Colonic mucosa (tissue), 4 donors: ENCODE measurements around the gene PIANP. TPM values are rescaled to one million over a fixed set of nuclear protein-coding genes. Genes with fewer than 3 reads are reported as not detected.
A peak's percentile ranks its signal among the peaks of the same experiment; 100 is the strongest.

Experiments used
- DNase-seq: peaks from one replicate; pipeline ENCODE4 v3.0.0-alpha.2; 2020
- H3K27ac ChIP-seq: fragments of 200-600 bp; one replicate; pipeline ENCODE4 v1.8.0; 2021
- H3K27me3 ChIP-seq: fragments of 200-600 bp; one replicate; pipeline ENCODE4 v1.8.0; 2021
- H3K36me3 ChIP-seq: fragments of 200-600 bp; one replicate; pipeline ENCODE4 v1.8.0; 2021
- H3K4me1 ChIP-seq: fragments of 200-600 bp; one replicate; pipeline ENCODE4 v1.8.0; 2021; ENCODE audit warnings: mild to moderate bottlenecking
- H3K4me3 ChIP-seq: fragments of 200-600 bp; one replicate; pipeline ENCODE4 v1.8.0; 2021
- H3K9ac ChIP-seq, 2 donors: one replicate each; pipeline ENCODE4 v1.7.0; 2013; ENCODE audit warnings: control low read depth in 2 of 2, low read depth in 2 of 2, low read length in 2 of 2
- H3K9me3 ChIP-seq: fragments of 200-600 bp; one replicate; pipeline ENCODE4 v1.8.0; 2021
- intact Hi-C: fragments of 100-400 bp; cut with DNase I; formaldehyde crosslinking; loops from one replicate; pipeline ENCODE4 v1.14.1; 2022
- total RNA-seq, 2 donors: library from RNA; stranded (reverse); fragmentation: NEBNext Ultra II Directional in 1 of 2; extraction: Animal tissue kit (Norgen Biotek cat#: 25700) in 1 of 2; gene quantifications; one replicate each; pipeline ENCODE4 v1.2.1, GENCODE V29; 2021
- TF ChIP-seq, protein P1 (sequence below): fragments of 200-600 bp; IDR thresholded peaks from one replicate; pipeline ENCODE4 v1.8.0; 2022; ENCODE audit warnings: antibody characterized with exemption, mild to moderate bottlenecking
- donor health status: healthy.
- donor health status: DM: no; HTN: no; CAD: no.
- donor health status: DM: no; HTN: no; CAD: no.

The PIANP gene
- total RNA-seq, 2 donors from 2014 or later = 0.44 to 1.2 TPM

DNA sequence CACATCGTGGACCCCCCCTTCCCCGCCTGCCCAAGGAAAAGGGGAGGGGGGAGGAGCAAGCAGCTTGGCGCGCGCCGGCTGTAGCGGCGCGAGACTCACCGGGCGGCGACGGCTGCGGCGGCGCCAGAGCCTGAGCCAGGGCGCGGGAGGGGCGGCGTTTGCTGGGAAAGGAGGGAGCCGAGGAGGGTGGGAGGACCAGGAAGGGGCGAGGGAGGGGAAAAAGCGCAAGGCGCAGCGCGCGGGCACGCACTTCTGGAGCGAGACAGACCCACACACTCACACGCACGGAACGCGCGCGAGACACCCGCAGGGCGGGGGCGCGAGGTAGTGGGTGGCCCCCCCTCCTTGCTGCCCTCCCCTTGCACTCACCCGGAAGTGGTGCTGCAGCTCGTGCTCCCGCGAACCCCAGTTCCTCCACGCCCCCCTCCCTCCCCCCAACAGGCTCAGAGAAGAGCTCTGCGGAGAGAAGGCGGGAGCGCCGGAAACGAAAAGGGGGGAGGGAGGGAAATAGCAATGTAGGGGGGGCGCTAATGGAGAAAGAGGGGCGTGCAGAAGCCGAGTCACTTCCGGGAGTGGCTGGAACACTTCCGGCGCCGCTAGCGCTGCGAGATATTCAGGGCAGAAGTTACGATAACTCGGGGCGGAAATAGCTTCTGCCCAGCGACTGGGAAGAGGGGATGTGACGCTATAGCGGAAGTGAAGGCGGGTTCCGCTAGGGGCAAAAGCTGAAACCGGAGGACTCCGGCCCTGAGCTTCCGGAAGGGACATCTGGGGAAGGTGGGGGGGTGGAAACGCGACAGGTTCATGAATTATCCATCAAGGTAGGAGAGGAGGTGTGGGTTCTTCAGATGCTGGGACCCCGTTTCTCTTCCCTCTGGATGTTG lies 11.4 kb downstream of the PIANP start, which contains the start of gene ZNF384:
TSS of gene ZNF384 (minus strand) at position 377 of the 884 bp plus-strand sequence. CDS start 9,855 bp downstream, outside the sequence.
- Histone ChIP-seq H3K36me3 (no peaks in the 10 kb centered on the region), H3K4me1 (peaks cover 8% of the 10 kb centered on the region), H3K27ac (peak within 1 kb of the TSS; percentile 96), H3K9ac (peak within 1 kb of the TSS; percentile 85 to 92), H3K9me3 (no peaks in the 10 kb centered on the region), H3K27me3 (no peaks in the 10 kb centered on the region), H3K4me3 (peak within 1 kb of the TSS; percentile 79)
- peak; percentile 98 for DNase-seq
- intact Hi-C loops = loop anchor here (5.0 kb wide), 1 partner anchor 72 kb away; no protein-coding TSS in a partner anchor
- TF ChIP-seq, protein P1, sequence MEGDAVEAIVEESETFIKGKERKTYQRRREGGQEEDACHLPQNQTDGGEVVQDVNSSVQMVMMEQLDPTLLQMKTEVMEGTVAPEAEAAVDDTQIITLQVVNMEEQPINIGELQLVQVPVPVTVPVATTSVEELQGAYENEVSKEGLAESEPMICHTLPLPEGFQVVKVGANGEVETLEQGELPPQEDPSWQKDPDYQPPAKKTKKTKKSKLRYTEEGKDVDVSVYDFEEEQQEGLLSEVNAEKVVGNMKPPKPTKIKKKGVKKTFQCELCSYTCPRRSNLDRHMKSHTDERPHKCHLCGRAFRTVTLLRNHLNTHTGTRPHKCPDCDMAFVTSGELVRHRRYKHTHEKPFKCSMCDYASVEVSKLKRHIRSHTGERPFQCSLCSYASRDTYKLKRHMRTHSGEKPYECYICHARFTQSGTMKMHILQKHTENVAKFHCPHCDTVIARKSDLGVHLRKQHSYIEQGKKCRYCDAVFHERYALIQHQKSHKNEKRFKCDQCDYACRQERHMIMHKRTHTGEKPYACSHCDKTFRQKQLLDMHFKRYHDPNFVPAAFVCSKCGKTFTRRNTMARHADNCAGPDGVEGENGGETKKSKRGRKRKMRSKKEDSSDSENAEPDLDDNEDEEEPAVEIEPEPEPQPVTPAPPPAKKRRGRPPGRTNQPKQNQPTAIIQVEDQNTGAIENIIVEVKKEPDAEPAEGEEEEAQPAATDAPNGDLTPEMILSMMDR = no peak

DNA sequence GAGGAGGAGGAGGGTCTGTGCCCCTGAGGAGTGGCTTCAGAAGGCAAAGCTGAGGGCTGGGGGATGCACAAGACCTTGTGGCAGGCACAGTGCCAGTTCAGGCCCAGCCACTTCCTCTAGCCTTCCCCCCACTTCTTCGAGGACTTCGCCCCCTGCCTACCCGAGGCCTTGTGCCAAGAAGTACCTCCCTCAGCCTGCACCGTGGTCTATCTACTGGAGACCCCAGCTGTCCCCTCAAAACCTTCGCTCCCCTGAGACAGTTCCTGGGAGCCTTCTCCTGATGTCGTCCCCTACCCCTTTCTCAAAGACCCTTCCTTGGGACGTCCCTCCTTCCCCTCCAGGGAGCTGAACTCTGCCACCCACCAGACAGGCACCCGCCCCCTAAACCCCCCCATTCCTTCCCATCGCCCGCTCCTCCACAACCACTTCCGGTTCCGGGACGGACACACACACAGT lies 12.0 kb downstream of the PIANP start:
- Histone ChIP-seq H3K9ac (peak overlapping the region; percentile 85 to 92), H3K27ac (peak overlapping the region; percentile 96), H3K4me1 (peaks cover 8% of the 10 kb centered on the region), H3K36me3 (no peaks in the 10 kb centered on the region), H3K9me3 (no peaks in the 10 kb centered on the region), H3K27me3 (no peaks in the 10 kb centered on the region), H3K4me3 (peak overlapping the region; percentile 79)
- DNase-seq = peak; percentile 84
- TF ChIP-seq, protein P1 = no peak
- intact Hi-C loops = loop anchor here (5.0 kb wide), 1 partner anchor 71 kb away; no protein-coding TSS in a partner anchor

DNA sequence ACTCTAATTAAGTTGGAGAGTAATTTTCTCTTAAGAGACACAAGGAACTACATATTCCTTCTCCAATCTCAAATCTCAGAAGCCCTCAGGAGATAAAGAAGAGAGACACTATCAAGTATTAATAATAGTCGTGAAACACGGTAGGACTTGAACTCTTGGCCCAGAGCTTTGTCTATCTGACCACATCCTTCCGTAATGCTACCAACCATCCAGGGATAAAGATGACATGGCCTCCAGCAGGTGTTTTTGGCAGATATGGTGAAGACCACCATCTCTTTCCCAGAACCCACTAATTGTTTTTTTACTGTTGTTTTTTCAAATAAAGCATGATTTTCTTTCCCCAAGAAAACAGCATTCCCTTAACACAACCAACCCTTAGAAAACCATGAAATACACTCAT lies 14.8 kb downstream of the PIANP start:
- no peak for DNase-seq
- no peaks in the 10 kb centered on the region for H3K36me3 ChIP-seq
- intact Hi-C loops = loop anchor here (5.0 kb wide), 1 partner anchor 69 kb away; no protein-coding TSS in a partner anchor
- no peak overlapping the region for H3K9ac ChIP-seq
- H3K4me3 ChIP-seq = no peak overlapping the region
- no peaks in the 10 kb centered on the region for H3K27me3 ChIP-seq
- TF ChIP-seq, protein P1 = no peak
- peaks cover 8% of the 10 kb centered on the region for H3K4me1 ChIP-seq
- H3K9me3 ChIP-seq = no peaks in the 10 kb centered on the region
- no peak overlapping the region for H3K27ac ChIP-seq

DNA sequence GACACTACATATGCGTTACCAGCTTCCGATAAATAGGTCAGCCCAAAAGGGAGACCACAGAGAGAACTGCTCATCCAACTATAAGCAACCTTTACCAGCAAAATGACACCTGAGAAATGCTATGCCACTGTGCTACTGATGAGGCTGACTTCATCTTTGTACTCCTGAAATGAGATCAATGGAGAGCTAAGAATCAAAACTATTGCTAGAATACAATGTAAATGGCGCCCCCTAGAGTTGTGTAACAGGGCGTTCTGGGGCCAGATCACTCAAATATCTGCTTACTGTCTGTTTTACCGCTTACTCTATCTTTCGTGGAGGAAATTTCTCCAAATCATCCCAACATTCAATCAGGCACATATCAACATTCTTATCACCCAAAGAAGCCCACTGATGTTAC lies 16.0 kb downstream of the PIANP start:
- DNase-seq = peak; percentile 49
- Histone ChIP-seq H3K9me3 (no peaks in the 10 kb centered on the region), H3K9ac (no peak overlapping the region), H3K27me3 (no peaks in the 10 kb centered on the region), H3K4me3 (no peak overlapping the region), H3K27ac (no peak overlapping the region), H3K4me1 (peaks cover 8% of the 10 kb centered on the region), H3K36me3 (peaks cover 5% of the 10 kb centered on the region)
- intact Hi-C loops = loop anchor here (5.0 kb wide), 1 partner anchor 67 kb away; no protein-coding TSS in a partner anchor
- TF ChIP-seq, protein P1 = peak; percentile 31

DNA sequence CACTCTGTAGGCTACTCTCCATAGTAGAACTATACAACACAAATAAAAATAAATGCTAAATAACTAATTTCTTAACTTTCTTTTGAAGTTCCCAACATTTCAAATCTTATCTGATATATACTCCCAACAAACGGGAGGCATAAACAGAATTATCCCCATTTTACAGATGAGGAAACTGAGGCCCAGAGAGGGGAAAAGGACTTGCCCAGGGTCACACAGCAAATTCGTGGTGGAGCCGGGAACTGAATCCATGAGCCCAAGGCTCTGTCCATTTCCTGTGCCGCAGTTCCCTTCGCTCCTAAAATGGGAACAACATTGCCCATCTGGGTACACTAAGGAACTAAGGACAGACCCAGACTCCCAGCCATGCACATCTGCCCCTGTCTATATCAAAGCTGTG lies 23.7 kb downstream of the PIANP start:
- H3K4me3 ChIP-seq = no peak overlapping the region
- intact Hi-C loops = no loop called here
- H3K27ac ChIP-seq = no peak overlapping the region
- H3K9ac ChIP-seq = no peak overlapping the region
- H3K36me3 ChIP-seq = peaks cover 47% of the 10 kb centered on the region
- no peaks in the 10 kb centered on the region for H3K27me3 ChIP-seq
- H3K4me1 ChIP-seq = no peaks in the 10 kb centered on the region
- DNase-seq = no peak
- TF ChIP-seq, protein P1 = no peak
- H3K9me3 ChIP-seq = no peaks in the 10 kb centered on the region
